ENCODE results near the gene ZSCAN2.

Gene ZSCAN2

DNA sequence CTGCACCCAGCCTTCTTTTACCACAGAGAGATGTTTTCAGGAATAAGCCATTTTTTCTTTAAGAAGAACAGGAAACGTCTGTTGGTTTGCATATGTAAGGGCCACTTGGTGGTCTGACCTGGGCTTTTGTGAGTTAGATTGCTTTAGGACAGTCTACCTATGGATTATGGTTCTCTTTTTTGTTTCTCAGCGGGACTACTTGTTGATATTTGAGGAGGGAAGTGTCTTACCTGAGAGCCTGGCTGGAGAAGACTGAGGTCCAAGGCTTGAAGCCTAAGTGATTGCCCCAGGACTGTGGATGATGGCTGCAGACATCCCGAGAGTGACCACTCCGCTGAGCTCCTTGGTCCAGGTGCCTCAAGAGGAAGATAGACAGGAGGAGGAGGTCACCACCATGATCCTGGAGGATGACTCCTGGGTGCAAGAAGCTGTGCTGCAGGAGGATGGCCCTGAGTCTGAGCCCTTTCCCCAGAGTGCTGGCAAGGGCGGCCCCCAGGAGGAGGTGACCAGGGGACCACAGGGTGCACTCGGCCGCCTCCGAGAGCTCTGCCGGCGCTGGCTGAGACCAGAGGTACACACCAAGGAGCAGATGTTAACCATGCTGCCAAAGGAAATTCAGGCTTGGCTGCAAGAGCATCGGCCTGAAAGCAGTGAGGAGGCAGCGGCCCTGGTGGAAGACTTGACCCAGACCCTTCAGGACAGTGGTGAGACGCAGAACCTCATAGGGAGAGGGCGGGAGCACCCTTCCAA, 3.0 kb downstream of the ZSCAN2 start:
- TF ChIP-seq, protein P1, sequence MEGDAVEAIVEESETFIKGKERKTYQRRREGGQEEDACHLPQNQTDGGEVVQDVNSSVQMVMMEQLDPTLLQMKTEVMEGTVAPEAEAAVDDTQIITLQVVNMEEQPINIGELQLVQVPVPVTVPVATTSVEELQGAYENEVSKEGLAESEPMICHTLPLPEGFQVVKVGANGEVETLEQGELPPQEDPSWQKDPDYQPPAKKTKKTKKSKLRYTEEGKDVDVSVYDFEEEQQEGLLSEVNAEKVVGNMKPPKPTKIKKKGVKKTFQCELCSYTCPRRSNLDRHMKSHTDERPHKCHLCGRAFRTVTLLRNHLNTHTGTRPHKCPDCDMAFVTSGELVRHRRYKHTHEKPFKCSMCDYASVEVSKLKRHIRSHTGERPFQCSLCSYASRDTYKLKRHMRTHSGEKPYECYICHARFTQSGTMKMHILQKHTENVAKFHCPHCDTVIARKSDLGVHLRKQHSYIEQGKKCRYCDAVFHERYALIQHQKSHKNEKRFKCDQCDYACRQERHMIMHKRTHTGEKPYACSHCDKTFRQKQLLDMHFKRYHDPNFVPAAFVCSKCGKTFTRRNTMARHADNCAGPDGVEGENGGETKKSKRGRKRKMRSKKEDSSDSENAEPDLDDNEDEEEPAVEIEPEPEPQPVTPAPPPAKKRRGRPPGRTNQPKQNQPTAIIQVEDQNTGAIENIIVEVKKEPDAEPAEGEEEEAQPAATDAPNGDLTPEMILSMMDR (IDR thresholded peaks at IDR 0.05; ENCODE audit: low read depth, low read length, missing control alignments), result no peak
- no peak for DNase-seq (ENCODE audit: low read depth)
- H3K4me3 ChIP-seq (ENCODE audit: low read depth, low read length), result no peak overlapping the region

DNA sequence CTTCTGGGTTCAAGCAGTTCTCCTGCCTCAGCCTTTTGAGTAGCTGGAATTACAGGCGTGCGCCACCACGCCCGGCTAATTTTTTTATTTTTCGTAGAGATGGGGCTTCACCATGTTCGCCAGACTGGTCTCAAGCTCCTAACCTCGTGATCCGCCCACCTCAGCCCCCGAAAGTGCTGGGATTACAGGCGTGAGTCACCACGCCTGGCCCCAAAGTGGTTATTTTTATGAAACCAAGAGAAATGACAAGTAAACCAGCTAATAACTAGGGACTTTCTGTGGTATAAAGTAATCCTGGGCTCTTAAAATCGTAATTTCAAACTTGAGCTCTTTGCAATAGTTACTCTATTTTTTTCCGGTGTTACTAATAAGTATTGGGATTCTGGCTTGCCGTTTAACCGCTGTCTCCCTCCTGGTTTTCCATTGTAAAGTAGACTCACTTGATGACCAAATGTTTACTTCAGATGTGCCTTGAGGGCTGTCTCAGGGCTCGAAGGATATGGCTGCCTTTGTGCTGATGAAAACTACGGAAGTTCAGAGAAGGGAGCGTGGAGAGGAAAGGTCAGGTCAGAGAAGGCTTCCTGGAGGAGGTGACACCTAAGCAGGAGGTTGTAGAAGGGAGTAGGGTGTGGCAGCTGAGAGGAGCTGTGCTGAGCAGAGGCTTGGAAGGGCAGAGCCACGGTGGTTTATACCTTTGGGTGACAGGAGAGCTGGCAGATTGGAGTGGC, 4.2 kb downstream of the ZSCAN2 start:
- H3K4me3 ChIP-seq (ENCODE audit: low read depth, low read length), result peak overlapping the region; percentile 13; the same call in 1 of the 2 replicates
- TF ChIP-seq, protein P1 (IDR thresholded peaks at IDR 0.05; ENCODE audit: low read depth, low read length, missing control alignments), result no peak
- no peak for DNase-seq (ENCODE audit: low read depth)

DNA sequence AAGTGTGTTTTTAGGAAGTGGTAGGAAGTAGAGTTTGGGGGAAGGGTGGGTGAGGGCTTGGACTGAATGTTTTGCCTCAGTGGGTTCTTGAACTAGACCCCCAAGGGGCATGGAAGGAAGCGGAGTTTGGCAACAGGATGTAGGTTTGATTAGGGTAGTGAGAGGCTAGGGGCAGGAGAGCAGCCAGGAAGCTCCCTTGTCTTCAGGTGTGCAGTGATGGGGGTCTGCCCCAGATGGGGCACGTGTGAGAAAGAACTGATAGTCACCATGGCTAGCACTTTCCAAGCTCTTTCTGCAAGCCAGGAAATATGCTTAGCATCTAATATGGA, 4.7 kb downstream of the ZSCAN2 start:
- TF ChIP-seq, protein P1 (IDR thresholded peaks at IDR 0.05; ENCODE audit: low read depth, low read length, missing control alignments), result no peak
- H3K4me3 ChIP-seq (ENCODE audit: low read depth, low read length), result peak overlapping the region; percentile 13; the same call in 1 of the 2 replicates
- no peak for DNase-seq (ENCODE audit: low read depth)

DNA sequence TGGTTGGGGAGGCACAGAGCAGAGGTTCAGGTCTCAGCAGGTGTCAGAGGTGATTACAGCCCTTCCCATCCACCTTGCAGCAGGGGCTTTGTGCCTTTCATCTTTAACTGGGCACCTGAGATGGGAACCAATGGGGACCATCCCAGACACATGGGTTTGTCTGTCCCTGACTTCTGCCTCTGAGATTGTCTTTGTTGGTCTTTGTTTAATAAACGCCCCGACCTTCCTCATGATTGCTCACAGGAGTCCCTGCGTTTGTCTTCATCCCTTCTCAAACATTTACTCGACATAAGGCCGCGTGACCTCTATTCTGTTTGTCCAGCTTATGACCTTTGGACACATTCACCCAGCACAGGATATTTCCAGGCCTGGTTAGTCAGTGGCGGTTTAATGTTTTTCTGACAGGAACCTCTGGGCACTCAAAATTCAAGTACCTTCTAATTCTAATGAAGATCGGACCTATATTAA, 5.9 kb downstream of the ZSCAN2 start:
- TF ChIP-seq, protein P1 (IDR thresholded peaks at IDR 0.05; ENCODE audit: low read depth, low read length, missing control alignments), result no peak
- no peak overlapping the region for H3K4me3 ChIP-seq (ENCODE audit: low read depth, low read length)
- no peak for DNase-seq (ENCODE audit: low read depth)

DNA sequence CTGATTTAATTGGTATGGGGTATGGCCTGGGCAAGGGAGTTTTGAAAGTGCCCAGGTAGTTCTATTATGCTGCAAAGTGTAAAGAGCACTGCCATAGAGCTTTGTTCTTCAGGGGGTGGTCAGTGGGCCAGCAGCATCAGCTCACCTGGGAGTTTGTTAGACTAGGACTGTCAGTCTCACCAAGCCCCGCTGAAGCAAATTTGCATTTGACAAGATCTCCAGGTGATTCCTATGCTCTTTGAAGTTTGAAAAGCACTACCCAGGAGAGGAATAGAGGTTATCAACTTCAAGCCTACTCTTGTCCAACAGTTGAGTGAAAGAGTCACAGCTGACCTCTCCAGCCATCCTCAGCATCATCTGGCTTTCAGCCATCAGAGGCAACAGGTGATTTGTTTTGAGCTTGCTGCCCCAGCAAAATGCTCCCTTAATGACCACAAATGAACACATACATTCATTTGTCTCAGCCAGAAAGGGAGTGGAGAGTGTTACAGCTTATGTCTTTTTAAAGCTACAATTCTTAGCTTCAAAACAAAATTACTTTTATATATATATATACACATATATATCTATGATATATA, 8.0 kb downstream of the ZSCAN2 start:
- no peak for DNase-seq (ENCODE audit: low read depth)
- H3K4me3 ChIP-seq (ENCODE audit: low read depth, low read length), result no peak overlapping the region
- TF ChIP-seq, protein P1 (IDR thresholded peaks at IDR 0.05; ENCODE audit: low read depth, low read length, missing control alignments), result no peak

DNA sequence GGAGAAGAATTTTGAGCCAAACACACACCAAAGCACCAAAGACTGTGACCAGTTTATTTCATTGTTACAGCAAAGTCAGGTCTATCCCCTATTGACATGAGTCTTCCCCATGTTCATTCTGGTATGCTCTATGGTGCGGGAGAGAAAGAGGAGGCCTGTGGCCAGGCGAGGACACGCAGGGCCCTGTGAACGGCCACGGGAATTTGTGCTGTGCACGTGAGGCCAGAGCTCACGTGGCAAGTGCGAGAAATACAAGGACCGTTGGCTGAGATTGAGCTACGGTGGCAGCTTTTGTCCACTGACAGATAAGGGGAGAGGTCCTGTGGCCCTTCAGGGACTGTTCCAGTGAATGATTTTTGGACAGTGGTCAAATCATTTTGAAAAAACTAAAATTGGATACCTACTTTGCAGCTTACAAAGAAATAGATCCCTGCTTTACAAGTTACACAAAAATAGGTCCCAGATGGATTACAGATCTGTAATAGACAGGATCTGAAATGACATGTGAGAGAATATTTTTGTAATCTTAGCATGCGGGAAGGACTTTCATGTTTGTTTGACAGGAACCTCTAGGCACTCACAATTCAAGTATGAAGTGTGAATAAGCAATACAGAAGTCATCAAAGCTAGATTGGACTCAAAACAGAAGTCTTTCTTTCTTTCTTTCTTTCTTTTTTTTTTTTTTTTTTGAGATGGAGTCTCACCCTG, 9.2 kb downstream of the ZSCAN2 start:
- TF ChIP-seq, protein P1 (IDR thresholded peaks at IDR 0.05; ENCODE audit: low read depth, low read length, missing control alignments), result no peak
- H3K4me3 ChIP-seq (ENCODE audit: low read depth, low read length), result no peak overlapping the region
- DNase-seq (ENCODE audit: low read depth), result no peak
